GM18526 (cell line): ENCODE data around the gene SCN1B.

ENCODE experiments used
- POLR2A ChIP-seq: IDR thresholded peaks from 3 replicates; pipeline ENCODE4 v1.6.1; 2011; ENCODE audit not compliant: insufficient read length; ENCODE audit errors: extremely low read depth

Gene SCN1B

GRCh38 chr19:34998777-34999497, 31.3 kb upstream of the SCN1B start:
- TF ChIP-seq POLR2A = no peak

DNA sequence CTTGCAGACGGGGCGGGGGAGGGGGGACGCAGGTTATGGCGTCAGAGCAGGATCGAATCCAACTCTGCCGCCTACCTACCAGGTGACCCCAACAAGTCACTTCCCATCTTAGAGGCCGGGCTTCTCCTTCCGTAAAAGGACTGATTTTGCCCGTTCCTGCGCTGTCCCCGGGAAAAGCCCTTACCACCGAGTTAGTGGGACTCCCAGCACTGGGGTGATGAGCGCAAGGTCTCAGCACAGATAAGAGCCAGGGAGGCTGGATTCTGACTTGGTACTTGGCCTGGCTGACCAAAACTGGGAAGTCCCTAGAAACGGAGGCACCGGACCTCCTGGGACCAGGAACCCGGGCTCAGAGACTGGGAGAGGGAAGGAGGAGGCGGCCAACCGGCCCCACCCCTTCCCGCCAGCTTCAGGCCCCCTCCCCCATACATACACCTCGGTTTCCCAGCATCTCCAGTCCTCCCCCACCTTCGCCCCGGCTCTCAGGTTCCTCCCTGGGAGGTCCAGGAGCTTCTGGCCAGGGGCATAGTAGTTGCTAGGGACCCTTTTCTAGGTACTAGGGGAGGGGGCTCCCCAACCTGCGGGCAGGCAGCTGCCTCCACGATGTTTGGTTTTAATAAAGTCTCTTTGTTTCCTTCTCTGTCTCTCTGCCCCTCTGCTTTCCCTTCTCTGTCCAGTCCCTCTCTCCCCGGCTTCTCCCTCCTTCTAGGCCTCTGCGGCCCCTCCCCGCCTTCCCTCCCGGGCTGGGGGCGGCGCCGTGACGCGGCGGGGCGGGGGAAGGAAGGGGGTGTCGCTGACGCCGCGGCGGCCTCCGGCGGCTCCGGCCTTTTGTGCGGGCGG, 30.6 kb upstream of the SCN1B start, which contains the start of gene GRAMD1A:
GRAMD1A (plus strand) TSS at position 826 of the 840 bp plus-strand sequence. CDS start 156 bp downstream, outside the sequence.
- peak; percentile 55 for TF ChIP-seq POLR2A

- TF ChIP-seq POLR2A = no peak
These were observed 30.0 kb upstream of the SCN1B start for GRCh38 chr19:35000338-35000646.

- no peak for TF ChIP-seq POLR2A
These were observed 29.4 kb upstream of the SCN1B start for GRCh38 chr19:35000647-35001501.

- no peak for TF ChIP-seq POLR2A
These were observed 28.2 kb upstream of the SCN1B start for GRCh38 chr19:35002037-35002535.

DNA sequence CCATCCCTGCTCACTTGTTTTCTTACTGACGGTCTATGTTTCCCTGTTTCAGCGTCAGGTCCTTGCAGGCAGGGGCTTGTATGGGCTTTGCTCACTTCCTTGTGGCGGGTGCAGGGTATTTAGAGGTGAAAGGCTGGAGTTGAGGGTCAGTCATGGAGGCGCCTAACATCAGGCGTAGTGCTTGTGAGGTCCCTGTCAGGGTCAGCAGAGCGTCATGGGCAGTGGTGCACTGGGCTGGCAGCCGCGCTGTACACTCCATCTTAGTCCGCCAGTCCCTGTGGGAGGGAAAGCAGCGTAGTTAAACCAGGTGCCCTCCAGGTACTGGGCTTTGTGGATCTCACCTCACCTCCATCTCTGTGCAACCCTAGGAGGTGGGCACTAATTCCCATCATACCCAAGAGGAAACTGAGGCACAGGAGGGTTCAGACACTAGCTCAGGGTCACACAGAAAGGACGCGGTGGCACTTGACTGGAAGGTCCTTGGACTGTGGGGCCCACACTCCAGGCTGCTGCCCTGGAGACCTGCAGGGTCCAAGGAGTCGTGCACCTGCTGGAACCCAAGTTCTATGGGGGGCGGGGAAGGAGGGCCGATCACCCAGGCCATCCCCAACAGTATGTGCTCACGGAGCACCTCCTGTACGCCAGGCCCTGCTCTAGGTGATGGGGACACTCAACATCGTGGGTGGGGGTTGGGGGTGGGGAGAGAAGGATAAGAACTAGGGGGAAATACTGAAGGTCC, 25.6 kb upstream of the SCN1B start:
- no peak for TF ChIP-seq POLR2A

DNA sequence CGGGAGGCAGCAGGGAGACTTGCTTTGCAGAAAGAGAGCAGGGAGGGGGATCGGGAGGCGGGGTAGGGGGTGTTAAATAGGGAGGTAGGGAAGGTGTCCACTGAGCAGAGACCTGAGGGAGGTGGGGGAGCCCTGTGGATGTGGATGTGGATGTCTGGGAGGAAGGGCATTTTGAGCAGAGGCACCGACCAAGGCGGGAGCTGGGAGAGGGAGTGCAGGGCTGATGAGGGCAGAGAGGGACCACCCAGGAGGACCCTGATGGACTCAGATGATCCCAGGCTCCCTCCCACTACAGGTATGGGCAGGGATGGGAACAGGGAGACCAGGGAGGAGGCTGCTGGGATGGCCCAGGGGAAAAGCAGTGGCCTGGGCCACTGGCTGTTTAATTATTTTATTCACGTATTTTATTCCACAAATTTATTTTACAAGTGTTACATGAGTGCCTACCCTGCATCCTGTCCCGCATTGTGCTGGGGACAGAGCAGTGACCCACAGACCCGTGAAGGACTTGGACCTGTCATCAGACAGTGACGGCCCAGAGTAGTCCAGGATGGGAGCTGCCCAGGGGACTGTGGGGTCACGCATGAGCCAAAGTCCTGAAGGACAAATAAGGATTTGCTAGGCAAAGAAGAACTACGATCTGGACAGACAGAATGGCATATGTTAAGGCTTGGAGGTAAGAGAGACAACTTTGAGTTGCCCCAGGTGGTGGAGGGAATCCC, 24.9 kb upstream of the SCN1B start:
- TF ChIP-seq POLR2A = no peak

GRCh38 chr19:35006342-35006998, 23.8 kb upstream of the SCN1B start:
- no peak for TF ChIP-seq POLR2A

GRCh38 chr19:35006999-35007365, 23.3 kb upstream of the SCN1B start:
- TF ChIP-seq POLR2A = no peak

GRCh38 chr19:35008891-35009341, 21.4 kb upstream of the SCN1B start:
- TF ChIP-seq POLR2A = no peak

DNA sequence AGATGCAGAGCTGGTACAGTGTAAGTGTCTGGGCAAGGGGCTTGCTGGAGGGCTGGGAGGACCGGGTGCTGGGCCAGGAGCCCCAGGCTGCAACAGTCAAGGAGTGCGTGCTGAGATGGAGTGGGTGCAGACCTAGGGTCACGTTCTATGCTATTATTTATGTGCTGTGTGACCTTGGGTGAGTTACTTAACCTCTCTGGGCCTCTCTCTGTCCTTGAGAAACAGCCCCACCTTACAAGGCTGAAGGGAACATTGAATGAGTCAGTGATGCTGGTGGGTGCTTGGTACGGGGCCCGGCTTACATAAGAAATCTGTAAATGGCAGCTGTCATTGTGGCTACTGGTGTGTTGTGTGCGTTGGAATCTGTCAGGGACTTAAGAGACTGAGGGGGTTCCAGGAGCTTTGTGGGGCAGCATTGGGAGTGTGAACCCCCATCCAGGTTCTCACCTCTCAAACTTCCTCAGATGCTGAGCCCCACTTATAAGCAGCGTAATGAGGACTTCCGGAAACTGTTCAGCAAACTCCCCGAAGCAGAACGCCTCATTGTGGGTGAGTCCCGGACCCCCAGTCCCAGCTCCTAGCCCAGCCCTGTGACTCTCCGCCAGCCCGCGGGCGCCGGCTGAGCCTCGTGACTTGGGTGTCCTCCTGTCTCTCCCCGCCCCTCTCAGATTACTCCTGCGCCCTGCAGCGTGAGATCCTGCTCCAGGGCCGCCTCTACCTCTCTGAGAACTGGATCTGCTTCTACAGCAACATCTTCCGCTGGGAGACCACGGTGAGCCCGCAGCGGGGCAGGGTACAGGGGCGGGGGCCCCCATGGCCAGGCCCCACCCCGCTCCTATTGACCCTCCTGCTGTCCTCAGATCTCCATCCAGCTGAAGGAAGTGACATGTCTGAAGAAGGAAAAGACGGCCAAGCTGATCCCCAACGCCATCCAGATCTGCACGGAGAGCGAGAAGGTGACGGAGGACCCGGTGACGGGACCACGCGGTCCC, 20.6 kb upstream of the SCN1B start:
- TF ChIP-seq POLR2A = no peak

DNA sequence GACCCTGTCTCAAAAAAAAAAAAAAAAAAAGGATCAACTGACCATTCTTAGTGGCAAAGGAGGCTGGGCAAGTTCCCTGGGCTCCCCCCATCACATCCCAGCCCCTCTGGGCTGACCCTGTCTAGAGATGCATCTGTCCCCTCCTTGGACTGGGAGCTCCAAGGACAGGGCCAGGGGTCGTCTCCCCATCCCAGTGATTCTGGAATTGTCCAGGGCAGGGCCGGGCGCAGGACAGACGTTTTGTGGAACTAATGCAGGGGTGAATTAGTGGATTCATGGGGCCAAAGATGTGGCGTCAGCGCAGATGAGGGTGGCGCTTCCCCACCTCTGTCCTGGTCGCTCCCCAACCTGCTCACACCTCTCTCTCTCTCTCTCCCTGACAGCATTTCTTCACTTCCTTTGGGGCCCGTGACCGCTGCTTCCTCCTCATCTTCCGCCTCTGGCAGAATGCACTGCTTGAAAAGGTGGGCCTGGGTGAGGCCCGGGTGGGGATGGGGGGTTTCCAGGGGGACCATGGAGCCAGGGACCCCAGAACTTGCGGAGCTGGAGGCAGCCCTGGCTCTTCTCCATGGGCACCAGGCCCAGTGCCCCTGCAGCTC, 19.1 kb upstream of the SCN1B start:
- TF ChIP-seq POLR2A = no peak
